Stimulated activated CD4-positive, alpha-beta T cell treated with anti-CD3 and anti-CD28 coated beads, TNF-alpha, amount 100 ng/mL, for 1 hour (primary cell): ENCODE measurements around the gene ENAH.

Source experiments
- DNase-seq, 3 donors: peaks; one replicate each; pipeline ENCODE4 v3.0.0-alpha.2; 2020; ENCODE audit warnings: low read depth in 3 of 3, low spot score in 1 of 3

Gene ENAH

DNA sequence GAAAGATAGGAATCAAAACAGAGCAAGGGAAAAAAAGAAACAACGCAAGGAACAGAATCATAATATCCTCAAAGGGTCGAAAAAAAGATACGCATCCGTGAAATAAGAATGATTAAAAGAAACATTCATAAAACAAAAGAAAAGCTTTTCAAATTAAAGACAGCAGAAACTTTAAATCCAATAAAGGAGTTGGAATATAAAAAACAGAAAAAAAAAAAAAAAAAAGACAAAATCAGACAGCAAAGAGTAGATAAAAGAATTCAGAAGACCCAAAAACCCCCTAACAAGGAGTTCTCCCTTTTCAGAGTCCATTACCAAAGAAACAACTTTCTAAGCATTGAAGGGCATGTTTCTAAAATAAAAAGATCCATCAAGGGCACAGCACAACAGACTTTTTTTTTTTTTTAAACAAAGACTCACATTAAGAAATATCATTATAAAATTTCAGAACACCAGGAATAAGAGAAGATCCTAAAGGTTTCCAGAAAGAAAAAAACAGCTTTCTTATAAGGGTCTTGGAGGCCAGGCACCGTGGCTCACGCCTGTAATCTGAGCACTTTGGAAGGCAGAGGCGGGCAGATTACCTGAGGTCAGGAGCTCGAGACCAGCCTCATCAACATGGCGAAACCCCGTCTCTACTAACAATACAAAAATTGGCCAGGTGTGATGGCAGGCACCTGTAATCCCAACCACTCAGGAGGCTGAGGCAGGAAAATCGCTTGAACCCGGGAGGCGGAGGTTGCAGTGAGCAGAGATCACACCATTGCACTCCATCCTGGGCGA lies 44.7 kb downstream of the ENAH start:
- DNase-seq: no peak

DNA sequence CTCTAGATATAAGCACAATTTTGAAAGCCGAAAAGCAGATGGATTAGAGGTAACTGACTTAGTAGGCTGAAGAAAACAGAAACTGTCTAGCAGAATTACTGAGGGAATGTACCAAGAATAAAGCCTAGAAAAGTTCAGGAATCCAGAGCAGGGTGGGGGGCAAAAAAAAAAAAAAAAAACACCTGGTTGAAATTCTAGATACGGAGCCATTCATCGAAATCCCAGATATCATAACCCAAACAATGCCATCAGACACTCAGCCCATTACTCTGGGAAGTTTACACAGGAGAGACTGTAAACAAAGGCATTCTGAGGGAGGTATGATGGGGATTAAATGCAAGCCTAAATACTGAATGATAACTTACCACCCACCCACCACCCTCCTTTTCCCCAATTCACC lies 45.6 kb downstream of the ENAH start:
- DNase-seq: no peak

DNA sequence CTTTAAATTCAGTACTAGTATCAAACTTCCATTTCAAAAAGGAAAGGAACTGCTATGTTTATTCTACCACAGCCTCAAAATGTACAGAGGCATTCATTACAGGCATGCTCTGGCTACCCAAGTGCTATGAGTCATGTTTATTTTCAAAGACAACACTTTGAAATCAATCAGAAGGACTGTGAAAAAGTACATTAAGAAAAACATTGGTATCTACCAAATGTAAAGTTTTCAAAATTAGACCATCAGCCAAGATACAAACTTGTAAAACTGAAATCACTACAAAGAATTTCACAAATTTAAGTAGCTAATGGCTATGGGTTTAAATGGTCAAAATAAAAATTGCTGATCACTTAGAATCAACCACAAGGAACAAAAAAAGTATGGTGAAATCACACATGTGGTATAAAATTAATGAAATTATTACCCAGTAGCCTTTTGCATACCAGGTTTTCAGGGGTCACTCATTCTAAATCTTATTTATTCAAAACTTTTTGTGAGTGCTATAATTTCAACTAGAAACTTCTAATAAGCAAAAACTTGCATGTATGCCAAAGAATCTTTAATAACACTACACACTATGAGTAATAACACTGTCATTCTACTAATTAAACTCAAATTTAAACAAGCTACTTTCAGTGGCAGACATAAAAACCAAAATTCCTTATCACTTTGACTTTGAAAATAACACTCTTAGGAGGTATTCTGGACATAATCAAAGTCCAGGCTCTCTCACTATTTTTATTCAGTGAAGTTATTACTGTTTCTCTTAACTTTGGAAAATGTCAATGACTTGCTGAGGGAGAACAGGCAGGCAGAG lies 49.2 kb downstream of the ENAH start:
- DNase-seq: no peak

DNA sequence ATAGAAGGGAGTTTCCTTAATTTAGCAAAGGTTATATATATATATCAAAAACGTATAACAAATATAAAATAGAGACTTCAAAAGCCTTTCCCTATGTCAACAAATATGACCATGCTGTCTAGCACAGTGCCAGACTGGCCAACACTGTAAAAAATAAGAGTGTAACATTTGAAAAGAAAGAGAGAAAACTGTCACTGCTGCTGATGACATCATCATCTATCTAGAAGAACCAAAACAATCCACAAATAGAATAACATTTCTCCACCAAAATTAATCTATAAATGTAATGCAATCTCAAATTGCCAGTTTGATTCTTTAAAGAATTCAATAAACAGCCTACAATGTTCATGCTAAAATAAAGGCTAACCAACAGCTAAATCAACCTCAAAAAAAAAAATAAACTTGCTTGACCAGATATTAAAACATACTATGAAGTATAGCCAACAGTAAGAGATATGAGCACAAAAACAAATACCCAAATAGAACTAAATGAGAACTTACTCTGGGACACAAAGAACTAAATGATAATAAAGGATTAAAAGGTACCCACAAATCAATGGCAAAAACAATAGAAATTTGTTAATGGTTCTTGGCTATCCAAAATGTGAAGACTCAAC lies 50.2 kb downstream of the ENAH start:
- no peak for DNase-seq

DNA sequence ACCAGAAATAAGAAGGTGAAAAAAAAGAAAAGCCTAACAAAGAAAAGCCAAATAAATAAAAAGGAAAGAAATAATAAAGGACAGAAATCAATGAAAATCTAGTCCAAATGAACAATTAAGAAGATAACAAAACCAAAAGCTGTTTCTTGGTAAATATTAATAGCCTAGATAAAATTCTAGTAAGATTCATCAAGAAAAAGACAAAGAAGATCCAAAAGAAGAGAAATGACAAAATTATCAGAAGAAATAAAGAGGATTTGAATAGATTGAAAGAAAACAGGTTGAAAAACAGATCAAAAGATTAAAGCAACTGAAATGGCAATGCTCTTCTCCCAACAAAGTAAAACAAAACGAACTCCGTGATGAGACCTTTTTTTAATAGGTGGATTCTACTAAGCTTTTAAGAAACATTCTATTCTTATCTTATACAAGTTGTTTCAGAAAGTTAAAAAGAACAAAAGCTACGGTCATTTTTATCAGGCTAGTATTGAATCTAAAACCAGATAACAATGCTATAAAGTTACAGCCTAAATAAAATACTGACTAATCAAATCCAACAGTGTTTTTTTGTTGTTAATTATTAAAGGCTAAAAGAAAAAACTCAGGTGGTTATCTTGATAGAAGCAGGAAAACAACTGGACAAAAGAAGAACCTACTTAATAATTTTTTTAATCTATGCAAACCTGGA lies 50.9 kb downstream of the ENAH start:
- no peak for DNase-seq

DNA sequence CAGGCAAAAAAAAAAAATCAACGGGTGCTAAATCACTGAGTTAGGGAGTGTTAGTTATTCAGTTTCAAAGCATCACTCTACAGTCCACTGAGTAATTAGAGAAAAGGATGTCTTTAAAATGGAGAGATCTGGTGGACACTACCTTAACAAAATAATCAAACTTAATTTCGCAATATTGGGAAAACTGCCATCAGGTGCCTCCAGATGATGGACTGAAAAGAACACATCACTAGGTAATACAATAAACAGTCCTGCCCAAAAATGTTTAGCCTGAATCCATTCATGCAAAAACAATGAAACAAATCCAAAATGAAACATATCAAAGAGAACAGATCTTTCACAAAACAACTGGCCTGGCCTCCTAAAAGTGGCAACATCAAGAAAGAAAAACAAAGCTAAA lies 54.1 kb downstream of the ENAH start:
- no peak for DNase-seq

DNA sequence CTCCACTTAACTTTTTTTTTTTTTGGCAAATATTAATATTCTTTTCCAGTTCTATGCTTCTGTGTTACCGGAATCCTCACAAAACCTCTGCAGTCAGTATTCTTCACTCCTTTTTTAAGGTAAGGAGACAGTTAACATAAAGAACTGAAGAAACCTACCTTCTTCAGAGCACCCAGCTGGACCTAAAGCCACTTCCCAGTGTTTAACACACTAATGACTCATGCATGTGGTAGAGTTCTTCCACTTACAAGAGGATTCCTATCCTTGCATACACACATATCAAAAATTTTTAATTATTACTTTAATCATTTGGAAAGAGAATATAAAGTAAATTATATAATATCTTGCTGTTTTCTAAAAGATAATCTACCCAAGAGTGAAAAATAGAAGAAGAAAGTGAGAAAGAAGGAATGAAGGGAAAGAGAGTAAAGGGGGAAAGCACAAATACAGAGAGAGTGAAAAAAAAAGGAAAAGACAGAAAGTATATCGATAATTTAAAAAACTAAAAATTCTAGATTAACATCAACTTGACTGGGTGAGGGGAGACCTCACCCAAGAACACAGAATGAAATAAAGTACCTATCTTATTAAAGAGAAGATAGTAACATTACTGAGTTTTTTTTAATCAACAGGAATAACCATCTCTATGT lies 54.9 kb downstream of the ENAH start:
- no peak for DNase-seq

DNA sequence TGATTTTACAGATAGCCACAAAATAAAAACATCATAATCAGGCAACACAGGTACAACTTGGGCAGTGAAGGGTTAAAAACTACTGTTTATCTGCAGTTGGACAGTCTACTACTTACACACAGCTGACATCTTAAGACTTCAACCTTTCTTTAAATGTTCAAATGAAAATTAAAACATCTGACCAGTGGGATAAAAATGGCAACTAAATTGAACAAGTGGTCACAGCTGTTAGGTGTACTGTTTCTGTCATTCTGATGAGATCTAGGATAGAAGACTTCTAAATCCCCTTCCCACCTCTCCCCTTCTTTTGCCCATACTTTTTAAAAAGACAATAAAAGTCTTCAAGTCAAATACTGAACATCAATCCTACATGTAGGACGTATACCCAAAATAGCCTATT lies 56.2 kb downstream of the ENAH start:
- no peak for DNase-seq

DNA sequence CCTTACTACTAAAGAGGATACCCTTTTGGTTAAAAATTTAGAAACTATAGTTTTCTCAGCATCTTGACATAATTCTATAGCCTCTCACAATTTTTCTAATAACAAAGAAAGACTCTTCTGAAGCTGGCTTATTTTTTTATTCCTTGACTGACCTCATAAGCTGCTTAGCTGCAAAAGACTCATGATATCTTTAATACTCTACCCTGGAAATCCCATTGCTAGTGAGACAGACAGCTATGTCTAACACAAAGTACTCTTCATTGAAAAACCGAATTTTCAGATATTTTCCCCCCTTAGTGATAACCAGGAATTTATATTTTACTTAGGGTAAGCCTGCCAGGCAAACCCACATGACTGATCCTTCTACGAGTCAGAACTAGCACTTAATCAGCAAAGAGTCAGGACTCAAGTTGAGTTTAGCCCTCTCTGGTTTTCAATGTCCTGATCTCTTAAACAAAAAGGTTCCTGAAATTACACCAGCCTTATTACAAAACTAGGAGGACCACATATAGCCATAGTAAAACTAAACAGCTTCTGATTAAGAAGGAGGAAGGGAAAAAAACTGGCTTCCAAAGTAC lies 56.9 kb downstream of the ENAH start:
- DNase-seq: no peak

DNA sequence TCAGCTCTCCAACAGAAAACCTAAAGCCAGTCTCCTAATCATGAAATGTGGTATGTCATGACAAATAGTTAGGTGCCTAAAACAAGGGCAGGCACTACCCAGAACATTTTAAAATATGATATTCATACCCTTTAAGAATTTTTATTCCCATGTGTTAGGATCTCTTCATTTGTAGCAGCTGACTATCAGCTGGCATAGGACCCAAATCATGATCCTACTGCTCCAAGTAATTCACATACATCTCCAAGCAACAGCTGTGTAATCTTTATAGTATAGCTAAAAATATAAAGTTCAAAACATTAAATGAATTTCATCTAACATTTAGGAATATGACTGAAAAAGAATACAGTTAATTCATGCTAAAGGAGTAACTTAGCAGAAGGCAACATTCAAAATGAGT lies 57.5 kb downstream of the ENAH start:
- DNase-seq: no peak

DNA sequence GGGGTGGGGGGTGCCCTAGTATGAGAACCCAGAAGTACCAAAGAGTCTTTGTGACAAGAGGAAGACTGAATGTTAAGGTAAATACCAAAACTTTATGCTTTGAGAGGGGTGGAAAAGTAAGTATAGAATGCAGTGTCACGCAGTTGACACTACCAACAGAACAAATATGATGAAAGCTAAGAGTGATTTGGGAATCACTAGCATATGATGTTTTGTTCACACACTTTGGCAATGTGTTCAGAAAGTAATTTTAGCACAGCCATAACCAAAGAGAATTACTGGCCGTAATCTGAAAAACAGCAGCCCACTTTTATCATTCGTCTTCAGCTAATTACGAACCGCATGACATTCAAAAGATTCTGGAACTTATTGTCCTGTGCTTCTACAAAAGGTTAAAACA lies 59.5 kb downstream of the ENAH start:
- no peak for DNase-seq

DNA sequence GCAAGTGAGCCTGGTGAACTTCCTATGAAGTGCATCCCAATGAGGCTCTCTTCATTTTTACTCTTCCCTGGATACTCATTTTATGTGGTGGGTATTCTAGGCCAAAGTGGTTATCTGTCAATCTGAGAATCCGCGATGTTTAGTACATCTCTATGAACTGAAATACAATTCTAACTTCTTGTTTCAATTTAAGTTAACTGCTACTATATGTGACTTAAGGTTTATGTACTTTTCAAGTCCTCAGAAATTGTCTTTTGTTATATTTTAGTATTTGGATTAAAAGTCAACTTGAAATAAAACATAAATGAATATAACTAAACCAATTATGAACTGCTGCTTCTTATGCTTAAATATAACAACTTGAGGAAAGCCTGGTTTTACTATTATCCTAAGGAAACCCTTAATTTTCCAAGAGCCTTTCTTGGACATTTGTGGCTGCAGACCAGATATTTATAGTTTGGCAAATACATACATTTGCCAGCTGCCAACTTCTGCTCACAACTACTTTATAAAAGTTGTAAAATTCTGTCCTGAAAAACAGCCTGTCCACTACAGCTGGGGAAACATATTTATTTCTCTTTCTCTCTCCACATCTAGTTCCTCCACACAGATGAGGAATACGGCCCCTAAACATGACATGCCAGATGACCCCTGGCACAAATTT lies 60.4 kb downstream of the ENAH start:
- DNase-seq: no peak

DNA sequence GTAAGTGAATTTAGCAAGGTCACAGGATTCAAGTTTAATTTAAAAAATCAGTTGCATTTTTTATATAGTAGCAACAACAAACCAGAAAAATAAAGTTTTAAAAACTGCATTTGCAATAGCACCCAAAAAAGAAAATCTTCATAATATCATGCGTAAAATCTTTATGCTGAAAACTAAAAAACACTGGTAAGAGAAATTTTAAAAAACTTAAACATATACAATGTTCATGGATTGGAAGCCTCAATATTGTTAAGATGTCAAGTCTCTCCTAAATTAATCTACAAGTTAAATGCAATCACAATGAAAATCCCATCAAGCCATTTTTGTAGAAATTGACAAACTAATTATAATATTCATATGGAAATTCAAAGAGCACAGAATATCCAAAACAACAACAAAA lies 65.6 kb downstream of the ENAH start:
- DNase-seq: no peak

DNA sequence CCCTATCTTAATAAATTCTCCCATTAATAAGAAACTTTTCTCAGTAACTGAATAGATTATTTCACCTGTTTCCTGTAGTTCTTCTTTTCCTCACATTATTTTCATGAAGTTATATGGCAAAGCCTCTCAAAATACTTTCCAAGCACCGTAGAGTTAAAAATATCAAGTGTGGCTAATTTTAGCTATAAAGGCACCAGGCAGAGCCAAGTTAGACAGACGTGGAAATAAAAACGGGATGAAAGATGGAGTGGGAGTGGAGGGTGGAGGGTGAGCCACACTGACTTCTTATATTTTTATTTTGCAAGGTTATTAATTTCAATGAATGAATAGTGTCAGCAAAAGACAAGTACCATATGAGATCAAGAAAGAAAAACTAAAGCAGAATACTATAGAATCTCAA lies 71.7 kb downstream of the ENAH start:
- DNase-seq: no peak

DNA sequence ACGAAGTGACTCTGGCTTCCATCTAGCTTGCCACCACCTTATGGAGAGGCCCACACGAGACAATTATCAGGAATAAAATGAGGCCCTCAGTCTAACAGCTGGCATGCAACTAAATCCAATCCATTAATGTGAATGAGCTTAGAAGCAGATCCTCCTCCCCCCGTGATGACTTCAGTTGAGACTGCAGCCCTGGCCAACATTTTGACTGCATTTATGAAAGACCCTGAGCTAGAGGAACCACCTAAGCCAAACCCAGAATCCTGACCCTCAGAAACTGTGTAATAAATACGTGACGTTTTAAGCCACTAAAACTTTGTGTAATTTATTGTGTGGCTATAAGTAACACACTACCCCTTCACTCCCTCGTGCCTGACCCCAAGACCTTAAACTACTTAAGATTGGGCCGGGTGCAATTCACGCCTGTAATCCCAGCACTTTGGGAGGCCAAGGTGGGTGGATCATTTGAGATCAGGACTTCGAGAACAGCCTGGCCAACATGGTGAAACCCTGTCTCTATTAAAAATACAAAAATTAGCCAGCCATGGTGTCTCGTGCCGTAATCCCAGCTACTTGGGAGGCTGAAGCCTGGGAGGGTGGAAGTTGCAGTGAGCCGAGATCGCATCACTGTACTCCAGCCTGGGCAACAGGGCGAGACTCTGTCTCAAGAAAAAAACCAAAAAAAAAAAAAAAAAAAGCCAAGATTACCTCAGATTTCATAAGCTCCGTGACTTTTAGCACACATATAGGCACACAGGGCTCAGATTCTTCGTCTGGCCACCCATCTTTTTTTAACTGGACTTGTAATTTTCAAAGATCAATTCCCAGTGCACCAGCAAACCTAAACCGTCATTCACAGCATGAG lies 72.5 kb downstream of the ENAH start:
- DNase-seq: no peak

DNA sequence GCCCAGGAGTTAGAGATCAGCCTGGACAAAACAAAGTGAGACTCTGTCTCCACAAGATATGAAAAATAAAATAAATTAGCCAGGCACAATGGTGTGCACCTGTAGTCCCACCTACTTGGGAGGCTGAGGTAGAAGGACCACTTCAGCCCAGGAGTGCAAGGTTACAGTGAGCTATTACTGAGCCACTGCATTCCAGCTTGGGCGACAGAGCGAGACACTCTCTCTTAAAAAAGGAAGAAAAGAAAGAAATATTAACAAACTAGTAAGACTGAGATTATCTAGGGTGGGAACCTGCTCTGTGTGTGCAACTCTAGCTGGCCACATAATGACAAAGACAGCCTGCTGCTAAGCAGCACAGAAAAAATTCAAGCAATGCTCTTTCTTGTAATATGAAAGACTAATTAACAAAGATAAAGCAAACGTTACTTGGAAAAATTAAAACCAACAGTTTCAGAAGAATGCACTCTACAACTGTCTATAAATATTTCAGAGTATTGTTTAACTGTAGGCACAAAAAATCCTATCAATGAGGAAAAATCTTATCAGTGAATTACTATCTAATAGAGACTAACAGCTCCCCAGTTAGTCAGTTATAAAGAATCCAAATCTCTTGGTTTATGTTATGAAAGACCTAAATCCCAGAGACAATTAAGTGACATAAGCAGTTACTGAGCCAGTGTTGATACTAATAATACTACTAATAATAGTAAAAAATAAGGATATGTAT lies 74.5 kb downstream of the ENAH start:
- DNase-seq: no peak

DNA sequence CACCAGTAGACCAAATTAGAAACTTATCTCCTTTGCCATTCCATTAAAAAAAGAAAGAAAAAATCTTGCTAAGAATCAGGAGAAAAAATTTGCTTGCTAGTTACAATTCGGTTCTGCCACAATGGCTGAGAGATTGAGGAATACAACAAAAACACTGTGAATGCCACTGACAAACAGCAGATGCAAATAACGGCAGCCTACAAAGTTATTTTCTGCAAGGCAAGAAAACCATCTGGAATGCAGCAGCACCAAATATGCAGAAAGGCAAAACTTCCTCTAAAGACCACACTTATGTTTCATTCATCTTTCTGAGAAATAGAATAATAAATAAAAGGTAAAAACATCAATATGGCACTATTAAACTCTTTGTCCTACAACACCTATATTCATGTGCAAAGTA lies 75.7 kb downstream of the ENAH start:
- DNase-seq: no peak

DNA sequence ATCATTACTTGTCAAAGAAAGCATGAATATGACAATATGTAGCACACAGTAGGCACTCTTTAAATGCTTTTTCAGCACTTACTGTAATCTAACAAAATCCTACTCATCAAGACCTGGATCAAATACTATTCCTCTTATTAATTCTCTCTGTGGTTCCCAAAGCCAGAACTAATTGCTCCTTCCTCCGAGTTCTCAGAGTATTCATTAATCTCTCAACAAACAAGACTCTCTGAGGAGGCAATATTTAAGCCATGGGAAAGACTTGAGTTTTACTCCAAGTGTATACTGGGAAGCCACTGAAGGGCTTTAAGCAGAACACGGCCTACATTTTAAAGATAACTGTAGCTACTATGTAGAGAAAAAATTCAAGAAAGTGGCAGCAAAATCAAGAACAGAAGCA lies 79.7 kb downstream of the ENAH start:
- no peak for DNase-seq

DNA sequence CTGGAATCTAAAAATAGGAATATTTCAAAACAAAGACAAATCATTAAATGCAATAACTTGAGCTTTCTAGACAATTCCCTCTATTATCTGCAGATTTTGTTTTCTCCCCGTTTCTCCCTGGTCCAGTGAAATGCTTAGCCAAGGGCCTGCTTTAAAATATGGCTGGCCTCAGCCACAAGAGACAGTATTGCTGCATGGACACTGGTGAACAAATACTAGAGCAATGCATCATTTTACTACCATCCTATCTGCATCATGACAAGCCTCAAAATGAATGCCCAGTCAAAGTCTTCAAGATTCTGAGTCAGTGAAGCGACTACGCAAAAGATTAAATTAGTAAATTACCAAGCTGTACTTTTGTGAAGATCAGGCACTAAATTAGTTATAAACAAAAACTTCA lies 80.5 kb downstream of the ENAH start:
- no peak for DNase-seq
